Adrenal gland (tissue), 5 donors: ENCODE measurements around the gene CHST10.

Experiments
- POLR2A ChIP-seq, 2 donors: fragments of 450-650 bp; IDR thresholded peaks; one replicate each; pipeline ENCODE4 v1.6.1; 2017; ENCODE audit warnings: antibody characterized with exemption in 2 of 2, mild to moderate bottlenecking in 2 of 2, moderate library complexity in 1 of 2
- TF ChIP-seq, protein P1 (sequence below), 6 experiments: fragments of 450-650 bp in 4 of 6; fragments of 200-600 bp in 2 of 6; sonication (generic) in 1 of 6; IDR thresholded peaks; 1 replicate in 5 of 6; 2 replicates in 1 of 6; pipeline versions ENCODE4 v1.5.1 to v1.8.0; 2016 to 2021; ENCODE audit warnings: antibody characterized with exemption in 6 of 6, mild to moderate bottlenecking in 2 of 6, moderate library complexity in 1 of 6
- donor health status: DM: no; HTN: no; CAD: no.

DNA sequence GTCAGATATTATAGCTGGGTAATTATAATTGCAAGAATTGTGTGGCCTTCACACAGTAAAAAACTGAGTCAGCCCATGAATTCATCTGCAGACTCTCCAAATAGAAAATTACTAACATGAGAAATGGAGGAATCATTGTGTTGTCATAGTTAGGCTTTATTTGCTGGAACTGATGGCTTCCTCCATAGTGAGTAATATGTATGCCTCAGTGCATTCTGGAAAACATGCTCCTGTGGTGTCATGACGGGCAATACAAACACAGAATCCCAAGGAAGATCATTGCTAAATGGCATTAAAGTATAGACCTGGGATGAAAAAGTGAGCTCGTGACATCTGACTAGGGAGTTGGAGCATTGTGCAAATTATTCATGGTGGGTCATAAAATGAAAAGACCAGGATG, 29.2 kb upstream of the CHST10 start:
- TF ChIP-seq, protein P1, sequence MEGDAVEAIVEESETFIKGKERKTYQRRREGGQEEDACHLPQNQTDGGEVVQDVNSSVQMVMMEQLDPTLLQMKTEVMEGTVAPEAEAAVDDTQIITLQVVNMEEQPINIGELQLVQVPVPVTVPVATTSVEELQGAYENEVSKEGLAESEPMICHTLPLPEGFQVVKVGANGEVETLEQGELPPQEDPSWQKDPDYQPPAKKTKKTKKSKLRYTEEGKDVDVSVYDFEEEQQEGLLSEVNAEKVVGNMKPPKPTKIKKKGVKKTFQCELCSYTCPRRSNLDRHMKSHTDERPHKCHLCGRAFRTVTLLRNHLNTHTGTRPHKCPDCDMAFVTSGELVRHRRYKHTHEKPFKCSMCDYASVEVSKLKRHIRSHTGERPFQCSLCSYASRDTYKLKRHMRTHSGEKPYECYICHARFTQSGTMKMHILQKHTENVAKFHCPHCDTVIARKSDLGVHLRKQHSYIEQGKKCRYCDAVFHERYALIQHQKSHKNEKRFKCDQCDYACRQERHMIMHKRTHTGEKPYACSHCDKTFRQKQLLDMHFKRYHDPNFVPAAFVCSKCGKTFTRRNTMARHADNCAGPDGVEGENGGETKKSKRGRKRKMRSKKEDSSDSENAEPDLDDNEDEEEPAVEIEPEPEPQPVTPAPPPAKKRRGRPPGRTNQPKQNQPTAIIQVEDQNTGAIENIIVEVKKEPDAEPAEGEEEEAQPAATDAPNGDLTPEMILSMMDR (IDR thresholded peaks at IDR 0.05), result no peak
- no peak for TF ChIP-seq POLR2A (IDR thresholded peaks at IDR 0.05)
